HepG2 (cell line): ENCODE measurements around the gene BICDL2. TPM values are rescaled to one million over a fixed set of nuclear protein-coding genes. Genes with fewer than 3 reads are reported as not detected.
"Not testable (repeated sequence)": the region's sequence is repeated elsewhere in the genome, so short reads cannot be mapped to it uniquely, and the experiment has no call there.

Source experiments
- ATAC-seq: fragments of 200-7000 bp; cut with Tn5 transposase; 3 replicates; pipeline ENCODE4 v1.9.1; 2020; ENCODE audit warnings: mild to moderate bottlenecking, moderate library complexity
- BruUV-seq: library from RNA; stranded (reverse); fragments of 400-500 nt; replicated peaks from 2 replicates; lab custom pipeline; 2021; lab: Mats Ljungman, UMichigan
- CTCF ChIA-PET: fragments of 300-600 bp; formaldehyde crosslinking; extraction: SDS; loops from one replicate; lab custom pipeline; 2021; ENCODE audit warnings: low total read pairs, inconsistent platforms, low intra/inter-chr PET ratio; lab: Yijun Ruan, JAX
- POLR2A ChIA-PET: fragments of 350-600 bp; sonication (Branson Sonifier 250); formaldehyde crosslinking; loops from one replicate; lab custom pipeline; 2020; ENCODE audit warnings: antibody characterized with exemption, inconsistent platforms; lab: Yijun Ruan, JAX
- DNase-seq: peaks from one replicate; pipeline ENCODE4 v3.0.0-alpha.2; 2015; ENCODE audit warnings: low spot score
- FAIRE-seq: peaks from 3 replicates; lab custom pipeline; 2011; peaks lifted over from hg19 to GRCh38; lab: Jason Lieb, UNC
- H2AFZ ChIP-seq: one replicate; pipeline ENCODE4 v1.6.1; 2011; ENCODE audit warnings: low read length, inconsistent platforms
- H3K27ac ChIP-seq: fragments of 300-600 bp; 3 replicates; pipeline ENCODE4 v1.8.0; 2011; ENCODE audit warnings: mixed run types, mild to moderate bottlenecking, mixed read lengths, low read length, inconsistent platforms; ENCODE audit not compliant: insufficient read depth; ENCODE audit errors: extremely low read length
- H3K27me3 ChIP-seq, 2 experiments: fragments of 200-600 bp in 1 of 2; 2 replicates in 1 of 2; 3 replicates in 1 of 2; pipeline versions ENCODE4 v1.6.0 to v1.8.0; 2011; ENCODE audit warnings: low read length in 2 of 2, mild to moderate bottlenecking in 2 of 2, moderate library complexity in 2 of 2, inconsistent platforms in 1 of 2; ENCODE audit not compliant: insufficient read depth in 2 of 2, control insufficient read depth in 1 of 2
- H3K36me3 ChIP-seq, 2 experiments: fragments of 200-600 bp in 1 of 2; replicated peaks in 1 of 2; 2 replicates in 1 of 2; 3 replicates in 1 of 2; pipeline versions ENCODE4 v1.5.1 to v1.8.0; 2011; ENCODE audit warnings: low read length in 2 of 2, inconsistent platforms in 1 of 2; ENCODE audit not compliant: insufficient read depth in 2 of 2, control insufficient read depth in 1 of 2
- H3K4me1 ChIP-seq: 2 replicates; pipeline ENCODE4 v1.5.1; 2012; ENCODE audit warnings: low read length, inconsistent platforms; ENCODE audit not compliant: insufficient read depth
- H3K4me2 ChIP-seq: 2 replicates; pipeline ENCODE4 v1.6.0; 2011; ENCODE audit warnings: low read depth, low read length, inconsistent platforms
- H3K4me3 ChIP-seq, 3 experiments: fragments of 200-600 bp in 1 of 3; sonication (generic), shearing (Covaris generic) in 1 of 3; replicated peaks in 1 of 3; 2 replicates each; pipeline ENCODE4 v1.5.1; 2011 to 2016; ENCODE audit warnings: low read length in 3 of 3, inconsistent platforms in 2 of 3, low read depth in 2 of 3, mild to moderate bottlenecking in 2 of 3, control low read depth in 1 of 3, mixed read lengths in 1 of 3; ENCODE audit not compliant: insufficient read depth in 1 of 3
- H3K79me2 ChIP-seq: one replicate; pipeline ENCODE4 v1.6.1; 2011; ENCODE audit warnings: low read length, inconsistent platforms; ENCODE audit not compliant: insufficient read depth
- H3K9ac ChIP-seq: 2 replicates; pipeline ENCODE4 v1.6.0; 2011; ENCODE audit warnings: mild to moderate bottlenecking, low read depth, low read length, inconsistent platforms; ENCODE audit not compliant: insufficient read depth
- H3K9me3 ChIP-seq: 2 replicates; pipeline ENCODE4 v1.5.1; 2012; ENCODE audit warnings: mild to moderate bottlenecking, low read length
- H4K20me1 ChIP-seq: 2 replicates; pipeline ENCODE4 v1.6.0; 2011; ENCODE audit warnings: inconsistent platforms, mild to moderate bottlenecking, low read length, moderate library complexity; ENCODE audit not compliant: insufficient read depth
- RBM22 ChIP-seq: fragments of 200-400 bp; formaldehyde crosslinking; optimal IDR thresholded peaks from 2 replicates; pipeline ENCODE3; 2017; ENCODE audit warnings: mild to moderate bottlenecking, low read length, moderate library complexity
- STAG1 ChIP-seq: sonication (generic); formaldehyde crosslinking; IDR thresholded peaks from 2 replicates; pipeline ENCODE4 v1.4.0; 2020; ENCODE audit warnings: missing genetic modification reagents
- TAF15 ChIP-seq: fragments of 200-400 bp; formaldehyde crosslinking; IDR thresholded peaks from one replicate; pipeline ENCODE4 v1.6.1; 2018; ENCODE audit warnings: mild to moderate bottlenecking, low read depth, low read length; ENCODE audit not compliant: poor library complexity, severe bottlenecking
- TEF ChIP-seq: sonication (generic); formaldehyde crosslinking; IDR thresholded peaks from 2 replicates; pipeline ENCODE4 v1.5.0; 2020; ENCODE audit warnings: missing genetic modification reagents
- ZNF629 ChIP-seq: sonication (generic); formaldehyde crosslinking; conservative IDR thresholded peaks from 2 replicates; pipeline ENCODE4 v1.5.0; 2020; ENCODE audit warnings: missing genetic modification reagents
- WGBS: methylation state at CpG from one replicate; pipeline ENCODE4 v1.1.6; 2017; ENCODE audit warnings: low lambda C conversion rate; 5-methylcytosine and 5-hydroxymethylcytosine counted together
- in situ Hi-C: cut with HindIII; loops from 2 replicates; pipeline ENCODE4 v1.10.0; 2017; ENCODE audit warnings: low pct_unique_long_range_greater_than_20kb; ENCODE audit not compliant: extremely low pct_ligation_motif_present
- intact Hi-C: fragments of 100-400 bp; cut with micrococcal nuclease; formaldehyde crosslinking; loops from one replicate; pipeline ENCODE4 v1.10.0; 2022; ENCODE audit not compliant: unreplicated experiment
- polyA plus RNA-seq, 8 experiments: library from polyadenylated mRNA; depleted of rRNA in 3 of 8; stranded (reverse) in 7 of 8; unstranded in 1 of 8; fragments of >200 nt; fragmentation: Illumina TruSeq in 4 of 8; extraction: Trizol in 4 of 8; gene quantifications; 2 replicates each; pipeline versions ENCODE4 v1.2.1 to v1.2.3, GENCODE V29; 2011 to 2016; ENCODE audit warnings: low read depth in 4 of 8, missing spikeins in 1 of 8, mixed read lengths in 1 of 8; ENCODE audit not compliant: insufficient read depth in 1 of 8
- total RNA-seq, 5 experiments: library from RNA; depleted of rRNA; stranded (reverse); fragments of >200 nt; fragmentation: Illumina TruSeq; extraction: Trizol; gene quantifications; 2 replicates each; pipeline ENCODE4 v1.2.3, GENCODE V29; 2016; ENCODE audit warnings: low read depth in 1 of 5

The BICDL2 gene
- total and polyA plus RNA-seq, 2 of the 13 experiments (the other 11 are each of a cell fraction or from before 2014, with no cell fraction given), result 0.12 TPM; not detected in 1

- peaks cover 6% of the 10 kb centered on the region for H3K4me1 ChIP-seq
- no peaks in the 10 kb centered on the region for H4K20me1 ChIP-seq
- no peaks in the 10 kb centered on the region for H3K36me3 ChIP-seq
- POLR2A ChIA-PET, result interaction anchor here (1.6 kb wide), 1 partner anchor 34 kb away, joined by 3 read pairs; the partner anchor contains the start of gene TNFRSF12A
- no peak for DNase-seq
- in situ Hi-C loops, result no loop called here
- intact Hi-C loops, result no loop called here
- no peak overlapping the region for H3K4me3 ChIP-seq
- WGBS, result 78% methylated on average over 16 of the region's 17 CpGs
- no peak overlapping the region for H3K4me2 ChIP-seq
- no peaks in the 10 kb centered on the region for H3K79me2 ChIP-seq
- H3K27ac ChIP-seq, result no peak overlapping the region
- H3K9me3 ChIP-seq, result no peaks in the 10 kb centered on the region
- no peak overlapping the region for H3K9ac ChIP-seq
- CTCF ChIA-PET, result no interaction called here
- H2AFZ ChIP-seq, result no peak overlapping the region
- FAIRE-seq, result no peak
- no TSS peak for BruUV-seq
- peaks cover 0 to 14% of the 10 kb centered on the region in 2 experiments; a peak in 3 of 5 replicates for H3K27me3 ChIP-seq
- TF ChIP-seq RBM22 (no peak), ZNF629 (peak; percentile 70), TAF15 (no peak), TEF (CRISPR knock-in tag) (no peak)
- no peak for ATAC-seq
Observed at GRCh38 chr16:3054965-3055733, 18.4 kb upstream of the BICDL2 start.

- intact Hi-C loops, CTCF ChIA-PET, H3K4me2 ChIP-seq, H3K36me3 ChIP-seq, in situ Hi-C loops, DNase-seq, POLR2A ChIA-PET, H3K9me3 ChIP-seq, H2AFZ ChIP-seq, H3K9ac ChIP-seq, H3K79me2 ChIP-seq, H3K4me1 ChIP-seq, BruUV-seq, H4K20me1 ChIP-seq, H3K4me3 ChIP-seq, H3K27ac ChIP-seq: not testable (repeated sequence)
- 0 out of 2 replicates have a peak, but pooled peaks have one; percentile 3 for TF ChIP-seq STAG1 (CRISPR knock-in tag)
- FAIRE-seq, result peak; percentile 21
- peak; percentile 32; the same call in 2 of the 3 replicates for ATAC-seq
- 75% methylated on average over 7 of the region's 13 CpGs for WGBS
- H3K27me3 ChIP-seq, result peaks cover 5 to 30% of the 10 kb centered on the region in 2 experiments
Observed at GRCh38 chr16:3053330-3053710, 16.6 kb upstream of the BICDL2 start.

- BruUV-seq, DNase-seq, H3K27ac ChIP-seq, CTCF ChIA-PET, H2AFZ ChIP-seq, H3K9ac ChIP-seq, H4K20me1 ChIP-seq, in situ Hi-C loops, POLR2A ChIA-PET, H3K4me3 ChIP-seq, intact Hi-C loops, H3K79me2 ChIP-seq, H3K4me1 ChIP-seq, H3K9me3 ChIP-seq, FAIRE-seq, H3K36me3 ChIP-seq, H3K4me2 ChIP-seq: not testable (repeated sequence)
- WGBS, result 64% methylated on average over 11 of the region's 12 CpGs
- H3K27me3 ChIP-seq, result peaks cover 5 to 35% of the 10 kb centered on the region in 2 experiments
- peak; percentile 46 for ATAC-seq
Observed at GRCh38 chr16:3052571-3053329, 16.0 kb upstream of the BICDL2 start.
